Activated T-helper 1 cell treated with Interleukin-2 at 50 U/mL for 16 hours (primary cell): ENCODE data around the gene MMRN2.

Experiments
- DNase-seq: peaks from one replicate; pipeline ENCODE4 v3.0.0-alpha.2; 2020; ENCODE audit warnings: low read depth

Gene MMRN2

DNA sequence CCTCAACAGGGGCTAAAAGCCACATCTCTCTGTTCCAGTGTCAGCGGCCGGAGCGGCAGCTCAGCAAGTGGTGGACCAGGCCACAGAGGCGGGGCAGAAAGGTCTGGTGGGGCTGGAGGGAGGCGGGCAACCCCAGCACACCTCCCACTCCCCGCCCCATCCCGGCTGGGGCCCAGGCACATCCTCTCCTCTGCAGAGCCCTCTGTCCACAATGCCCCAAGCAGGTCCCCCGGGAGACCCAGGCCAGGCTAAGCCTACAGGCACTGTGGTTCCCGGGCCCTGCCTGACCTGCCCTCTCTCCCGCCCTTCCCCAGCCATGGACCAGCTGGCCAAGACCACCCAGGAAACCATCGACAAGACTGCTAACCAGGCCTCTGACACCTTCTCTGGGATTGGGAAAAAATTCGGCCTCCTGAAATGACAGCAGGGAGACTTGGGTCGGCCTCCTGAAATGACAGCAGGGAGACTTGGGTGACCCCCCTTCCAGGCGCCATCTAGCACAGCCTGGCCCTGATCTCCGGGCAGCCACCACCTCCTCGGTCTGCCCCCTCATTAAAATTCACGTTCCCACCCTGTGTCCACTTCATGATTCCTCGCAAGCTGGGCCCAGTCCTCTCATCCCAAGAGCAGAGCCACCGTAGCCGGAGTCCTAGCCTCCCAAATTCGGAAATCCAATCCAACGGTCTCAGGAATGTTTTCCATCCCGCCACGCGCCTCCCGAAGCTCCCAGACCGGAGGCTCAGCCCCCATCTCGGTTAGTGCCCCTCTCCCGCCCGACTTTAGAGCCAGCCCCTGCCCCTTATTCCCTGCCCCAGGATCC is 13.0 kb upstream of the MMRN2 start:
- DNase-seq = no peak

DNA sequence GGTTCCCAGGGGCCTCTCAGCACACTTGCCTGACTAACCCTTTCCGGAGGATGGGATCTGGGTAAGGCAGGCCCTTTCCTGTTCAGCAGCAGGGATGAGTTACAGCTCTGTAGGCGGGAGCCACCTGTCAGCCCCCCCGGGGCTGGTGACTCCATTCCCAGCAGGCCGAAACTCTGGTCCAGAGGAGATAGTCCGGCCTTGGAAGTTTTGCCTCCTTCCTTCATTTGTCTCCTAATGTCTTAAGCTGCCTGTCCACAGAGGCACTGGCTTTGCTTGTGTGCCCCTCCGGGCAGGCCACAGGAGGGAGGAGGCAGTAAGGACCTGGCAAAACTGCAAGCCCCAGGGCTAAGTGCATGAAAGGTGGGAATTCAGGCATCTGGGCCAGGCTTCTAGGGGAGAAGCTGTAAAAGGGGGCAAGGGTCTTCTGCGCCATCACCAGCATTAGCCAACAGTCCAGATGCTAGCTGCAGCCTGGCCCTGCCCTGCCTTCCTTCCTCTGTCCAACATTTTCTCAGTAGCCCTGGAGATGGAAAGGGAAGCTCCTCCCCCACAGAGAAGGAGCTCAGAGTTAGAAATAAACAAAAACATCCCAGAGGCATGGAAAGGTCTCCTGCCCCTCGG is 12.1 kb upstream of the MMRN2 start:
- no peak for DNase-seq

DNA sequence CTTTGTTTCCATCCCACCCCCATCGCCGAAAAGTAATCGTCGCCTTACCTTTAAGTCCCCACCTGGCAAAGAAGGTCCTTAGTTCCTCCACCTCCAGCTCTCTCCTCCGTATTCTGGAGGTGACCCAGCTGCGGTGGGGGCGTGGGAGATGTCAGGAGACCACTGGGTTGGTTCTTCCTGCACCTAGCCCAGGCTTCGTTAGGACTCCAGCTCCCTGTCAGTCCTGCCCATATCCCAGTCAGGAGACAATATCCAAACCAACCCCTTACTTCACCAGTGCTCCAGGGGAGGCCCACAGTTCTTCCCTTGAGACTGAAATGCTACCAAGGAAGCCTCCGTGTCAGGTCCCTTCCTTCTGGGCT is 11.6 kb upstream of the MMRN2 start:
- DNase-seq = no peak

DNA sequence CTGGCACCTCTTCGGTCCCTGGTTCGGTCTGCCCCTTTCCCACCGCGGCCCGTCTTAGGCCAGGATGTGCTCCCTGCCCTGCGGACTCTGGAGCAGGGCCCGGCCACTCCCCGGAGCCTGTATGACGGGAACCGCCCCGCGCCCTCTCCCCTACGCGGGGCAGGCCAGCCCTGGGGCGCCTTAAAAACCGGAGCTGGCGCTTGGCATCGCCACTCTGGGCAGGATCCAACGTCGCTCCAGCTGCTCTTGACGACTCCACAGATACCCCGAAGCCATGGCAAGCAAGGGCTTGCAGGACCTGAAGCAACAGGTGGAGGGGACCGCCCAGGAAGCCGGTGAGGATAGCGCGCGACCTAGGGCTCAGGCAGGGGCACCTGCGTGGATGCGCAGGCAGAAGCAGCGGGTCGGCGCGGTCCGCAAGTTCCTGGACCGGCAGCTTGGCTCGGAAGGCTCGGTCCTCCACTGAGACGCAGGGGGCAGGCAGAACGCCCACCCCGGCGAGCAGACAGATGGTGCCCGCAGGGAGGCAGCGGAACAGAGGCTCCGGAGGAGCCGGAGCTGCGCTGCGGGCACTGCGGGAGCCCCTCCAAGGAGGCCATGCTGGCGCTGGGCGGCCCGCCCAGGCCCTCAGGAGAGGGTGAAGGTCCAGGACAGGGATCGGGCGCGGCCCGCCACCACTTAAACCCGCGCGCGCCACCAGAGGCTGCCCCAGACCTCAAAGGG is 11.0 kb upstream of the MMRN2 start, which contains the start of gene ADIRF:
Gene ADIRF (plus strand): TSS at position 212 of the 723 bp plus-strand sequence. CDS start 63 bp downstream, at position 275.
- DNase-seq = no peak

DNA sequence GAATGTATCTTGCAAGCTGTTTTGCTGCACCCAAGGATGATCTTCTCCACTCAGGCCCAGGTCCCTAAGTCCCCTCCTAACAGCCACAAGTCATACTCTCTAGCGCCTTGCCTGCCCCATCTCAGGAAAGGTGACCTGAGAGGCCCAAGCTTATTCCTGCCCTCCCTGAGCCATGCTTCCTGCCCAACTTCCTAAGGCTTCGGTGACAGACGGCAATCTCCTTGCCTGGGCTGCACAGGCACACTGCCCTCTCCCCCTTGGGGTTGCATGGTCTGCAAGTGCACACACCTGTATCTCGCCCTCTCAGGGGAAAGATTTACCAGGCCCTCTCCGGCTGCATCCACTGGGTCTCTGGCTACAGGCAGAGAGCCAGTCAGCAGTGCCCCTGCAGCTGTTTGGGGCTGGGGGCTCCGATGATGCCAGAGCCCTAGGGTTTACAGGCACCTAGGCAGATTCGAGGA is 10.1 kb upstream of the MMRN2 start:
- DNase-seq = no peak

DNA sequence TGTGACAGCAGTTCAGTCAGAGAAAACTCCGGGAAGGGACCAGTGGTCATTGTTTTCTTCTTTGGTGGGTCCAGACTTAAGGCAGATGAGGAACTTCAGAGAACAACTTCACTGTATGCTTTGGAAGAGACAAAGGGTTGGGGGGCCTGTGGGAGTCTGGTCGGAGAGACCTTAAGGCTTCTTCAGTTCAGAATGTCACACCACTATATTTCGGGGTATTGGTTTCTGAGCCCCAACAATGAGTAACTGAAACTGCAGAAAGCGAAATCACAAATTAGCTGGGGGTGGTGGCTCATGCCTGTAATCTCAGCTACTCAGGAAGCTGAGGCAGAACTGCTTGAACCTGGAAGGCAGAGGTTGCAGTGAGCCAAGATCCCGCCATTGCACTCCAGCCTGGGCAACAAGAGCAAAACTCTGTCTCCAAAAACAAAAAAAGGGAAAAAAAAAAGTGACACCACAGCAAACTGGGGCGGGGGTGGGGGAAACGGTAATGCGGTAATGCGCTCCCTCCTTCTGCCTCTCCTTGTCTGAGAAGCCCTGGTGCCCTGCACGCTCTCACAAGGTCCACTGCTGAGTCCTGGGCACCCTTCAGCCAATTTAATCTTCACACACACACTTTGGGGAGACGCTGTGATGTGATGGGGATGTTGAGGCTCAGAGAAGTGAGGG is 8.7 kb upstream of the MMRN2 start:
- no peak for DNase-seq

DNA sequence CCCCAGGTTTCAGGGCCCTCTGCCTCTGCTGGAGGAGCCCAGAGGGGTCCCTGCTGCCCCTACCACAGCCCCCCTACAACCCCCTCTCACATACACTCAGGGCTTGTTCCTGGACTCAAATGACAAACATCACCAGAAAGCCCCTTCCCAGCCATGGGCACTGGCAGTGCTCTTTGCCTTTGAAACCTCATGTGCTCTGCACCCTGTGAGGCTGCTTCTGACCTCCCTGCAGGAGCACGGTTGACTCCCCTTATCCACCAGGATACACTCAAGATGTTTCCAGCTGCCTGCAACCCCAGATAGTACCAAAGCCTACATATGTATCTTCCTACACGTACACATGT is 7.4 kb upstream of the MMRN2 start:
- no peak for DNase-seq

DNA sequence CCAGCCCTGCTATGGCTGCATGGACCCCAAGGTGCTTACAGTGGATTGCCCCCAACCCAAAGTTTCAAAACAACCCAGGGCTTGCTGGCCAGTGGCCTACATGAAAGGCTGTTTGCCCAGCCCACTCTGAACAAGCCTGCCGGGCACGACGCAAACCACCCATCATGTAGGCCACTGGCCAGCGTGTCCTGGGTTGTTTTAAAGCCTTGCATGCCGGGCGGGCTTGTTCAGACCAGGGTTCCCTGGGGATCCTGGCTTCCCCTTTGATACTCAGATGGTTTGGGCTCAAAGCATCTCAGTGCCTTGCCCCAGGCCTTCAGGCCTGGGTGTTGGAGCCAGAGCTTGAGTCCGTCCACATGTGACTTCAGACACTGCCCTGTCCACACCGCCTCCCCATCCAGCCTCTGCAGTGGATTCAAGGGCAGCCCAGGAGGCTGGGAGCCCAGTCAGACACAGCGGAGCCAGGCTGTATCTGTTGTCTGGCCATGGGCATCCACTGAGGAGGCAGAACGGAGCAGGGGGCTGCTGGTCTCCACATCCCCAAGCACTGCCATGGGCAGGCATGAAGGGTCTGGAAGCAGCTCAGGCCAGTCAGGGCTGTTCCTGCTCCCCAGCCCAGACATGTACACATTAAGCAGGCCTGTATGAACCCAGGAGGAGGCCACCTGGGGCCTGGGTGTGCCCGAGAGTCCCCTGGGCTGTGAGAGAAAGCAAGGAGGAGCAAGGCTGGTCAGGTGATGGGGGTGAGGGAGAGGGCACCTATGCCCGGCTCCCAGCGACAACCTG is 6.8 kb upstream of the MMRN2 start:
- no peak for DNase-seq

DNA sequence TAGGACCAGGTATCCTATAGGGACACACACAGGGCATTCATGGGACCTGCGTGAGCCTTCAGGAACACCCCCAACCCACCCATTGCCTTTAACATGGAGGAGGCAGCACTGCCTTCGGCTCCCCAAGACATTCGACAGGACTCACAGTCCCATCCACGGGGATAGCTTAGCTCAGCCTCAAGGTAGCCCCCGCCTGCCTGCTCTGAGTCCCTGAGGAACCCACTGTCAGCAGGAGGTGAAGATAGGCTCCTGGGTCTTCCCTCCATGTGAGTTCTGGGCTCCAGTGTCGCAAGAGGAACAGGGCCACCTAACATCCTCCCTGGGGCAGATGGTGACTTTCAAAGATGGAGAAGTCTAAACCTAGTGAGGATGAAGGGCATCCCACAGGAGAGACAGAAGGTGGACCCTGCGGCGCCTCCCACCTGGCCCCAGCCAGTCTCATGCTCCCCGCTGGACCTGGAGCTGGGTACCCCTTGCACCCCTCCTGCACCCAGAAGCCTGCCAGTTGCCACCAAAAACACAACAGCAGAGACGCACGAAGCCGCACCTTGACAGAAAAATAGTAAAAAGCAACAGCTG is 6.0 kb upstream of the MMRN2 start:
- no peak for DNase-seq

DNA sequence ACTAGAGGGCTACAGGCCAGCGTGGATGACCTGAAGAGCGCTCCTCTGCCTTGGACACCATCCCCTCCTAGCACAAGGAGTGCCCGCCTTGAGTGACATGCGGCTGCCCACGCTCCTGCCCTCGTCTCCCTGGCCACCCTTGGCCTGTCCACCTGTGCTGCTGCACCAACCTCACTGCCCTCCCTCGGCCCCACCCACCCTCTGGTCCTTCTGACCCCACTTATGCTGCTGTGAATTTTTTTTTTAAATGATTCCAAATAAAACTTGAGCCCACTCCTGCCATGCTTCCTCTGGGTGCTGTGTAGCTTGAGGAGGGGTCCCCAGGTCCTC is 5.5 kb upstream of the MMRN2 start:
- DNase-seq = no peak

DNA sequence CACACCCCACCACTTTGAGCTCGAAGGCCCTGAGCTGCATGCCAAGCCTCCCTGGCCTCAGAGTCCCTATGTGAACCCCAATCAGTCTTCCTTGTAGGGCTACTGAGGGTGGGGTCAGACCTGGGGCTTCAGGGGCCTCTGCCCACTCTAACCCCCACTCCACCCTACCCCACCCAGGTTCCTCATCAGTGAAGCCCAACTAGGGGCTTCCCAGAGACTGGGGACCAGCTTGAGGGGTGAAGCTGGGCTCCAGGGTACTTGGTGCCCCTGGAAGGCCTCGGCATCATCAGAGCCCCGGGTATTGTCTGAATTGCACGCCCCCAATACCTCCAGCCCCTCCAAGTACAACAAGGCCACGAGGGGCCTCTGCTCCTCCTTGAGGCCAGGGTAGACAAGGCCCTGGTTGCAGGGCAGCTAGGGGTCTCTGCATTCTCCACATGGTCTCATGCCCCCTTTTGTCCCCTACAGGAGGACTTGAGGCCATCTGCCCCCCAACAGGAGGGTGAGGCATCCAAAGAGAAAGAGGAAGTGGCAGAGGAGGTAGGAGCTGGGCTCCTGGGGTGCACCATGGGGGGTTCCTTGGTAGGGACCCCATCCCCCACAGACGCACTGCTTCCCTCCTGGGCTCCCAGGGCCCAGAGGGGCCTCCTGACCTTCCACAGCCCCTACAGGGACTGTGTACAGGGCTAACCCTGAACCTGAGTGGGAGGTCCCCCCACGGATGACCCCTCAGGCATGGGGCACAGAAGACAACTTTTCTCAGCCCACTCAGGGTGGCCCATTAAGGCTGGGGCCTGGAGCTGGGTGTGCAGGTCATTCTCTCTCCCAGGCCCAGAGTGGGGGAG is 4.9 kb upstream of the MMRN2 start:
- no peak for DNase-seq

DNA sequence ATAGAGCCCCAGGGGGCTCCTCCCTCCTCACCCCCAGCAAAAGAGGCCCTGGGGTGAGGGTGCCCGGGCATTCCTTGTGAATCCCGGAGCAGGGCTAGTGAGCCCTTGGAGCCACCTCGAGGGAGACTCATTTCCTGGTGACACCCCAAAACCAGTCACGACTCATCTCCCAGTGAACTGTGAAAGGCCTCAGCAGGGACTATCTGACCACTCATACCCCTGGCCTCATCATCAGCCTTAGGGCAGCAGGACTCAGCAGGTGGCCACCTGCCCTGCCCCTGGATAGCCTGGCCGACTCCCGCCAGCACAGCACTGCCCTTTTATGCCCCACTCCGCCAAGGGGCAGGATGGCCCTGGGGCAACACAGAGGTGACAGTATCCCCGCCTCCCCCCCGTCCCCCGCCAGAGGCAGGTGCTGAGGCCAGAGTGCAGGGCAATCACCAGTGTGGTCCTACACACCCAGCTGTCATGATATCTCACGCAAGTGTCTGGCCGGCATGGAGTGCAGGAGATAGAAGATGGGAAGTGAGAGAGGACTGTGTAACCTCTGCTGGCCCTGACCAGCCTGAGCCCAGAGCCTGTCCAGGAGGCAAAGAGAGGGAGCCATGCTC is 4.2 kb upstream of the MMRN2 start:
- DNase-seq = no peak

DNA sequence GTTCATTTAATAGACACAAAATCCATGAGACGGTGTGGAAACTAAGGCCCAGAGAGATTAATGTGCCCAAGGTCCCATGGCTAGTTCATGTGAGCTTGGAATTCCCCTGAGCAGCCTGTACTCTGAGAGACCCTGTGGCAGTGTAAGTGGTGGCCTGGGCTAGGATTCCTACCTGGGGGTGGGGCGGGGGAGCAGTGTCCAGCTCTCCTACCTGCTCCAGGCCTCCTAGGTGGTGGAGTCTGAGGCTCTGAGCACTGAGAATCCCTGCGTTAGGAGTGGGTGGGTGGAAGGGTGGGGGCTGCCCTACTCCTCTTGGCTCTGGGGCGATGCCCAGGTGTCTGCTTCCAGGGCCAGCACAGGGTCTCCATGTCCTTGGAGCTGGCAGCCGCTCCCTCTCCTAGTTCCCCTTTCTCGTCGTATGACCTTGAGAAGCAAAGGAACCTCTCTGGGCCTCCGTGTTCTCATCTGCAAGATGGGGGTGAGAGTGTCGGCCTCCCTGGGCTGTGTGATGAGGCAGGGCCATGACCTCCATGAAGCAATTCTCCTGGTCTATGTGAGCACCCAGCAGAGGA is 3.5 kb upstream of the MMRN2 start:
- no peak for DNase-seq

DNA sequence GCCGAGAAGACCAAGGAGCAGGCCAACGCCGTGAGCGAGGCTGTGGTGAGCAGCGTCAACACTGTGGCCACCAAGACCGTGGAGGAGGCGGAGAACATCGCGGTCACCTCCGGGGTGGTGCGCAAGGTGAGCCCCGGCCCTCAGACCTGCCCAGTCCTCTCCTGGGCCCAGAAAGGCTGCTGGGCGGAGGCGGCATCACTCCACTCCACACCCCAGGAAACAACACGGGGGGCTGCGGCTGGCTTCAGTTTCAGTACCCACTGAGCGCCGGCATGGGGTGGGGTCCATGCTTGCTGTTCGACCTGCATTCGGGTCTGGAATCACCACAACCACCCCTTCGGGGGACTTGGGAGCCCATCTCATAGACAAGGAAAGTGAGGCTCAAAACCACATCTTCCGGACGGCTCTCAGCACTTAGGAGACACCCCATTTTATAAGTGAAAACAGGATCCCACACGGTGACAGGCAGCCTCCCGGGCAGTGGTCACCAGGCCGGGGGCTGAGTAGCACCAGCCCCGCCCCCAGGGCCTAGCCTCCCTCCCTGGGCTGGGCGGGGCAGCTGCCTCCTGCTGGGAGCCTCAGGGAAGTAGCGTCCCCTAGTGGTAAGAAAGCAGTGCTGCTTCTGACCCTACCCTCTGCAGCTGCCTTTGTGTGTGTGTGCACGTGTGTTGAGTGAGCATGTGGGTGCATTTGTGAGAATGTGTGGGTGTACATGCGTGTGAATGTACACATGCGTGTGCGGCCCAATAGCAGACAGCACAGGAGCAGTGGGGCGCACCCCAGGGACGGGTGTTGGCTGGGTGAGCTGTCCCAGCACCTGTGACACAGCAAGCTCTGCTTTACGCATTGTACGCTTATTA is 2.8 kb upstream of the MMRN2 start:
- DNase-seq = no peak

DNA sequence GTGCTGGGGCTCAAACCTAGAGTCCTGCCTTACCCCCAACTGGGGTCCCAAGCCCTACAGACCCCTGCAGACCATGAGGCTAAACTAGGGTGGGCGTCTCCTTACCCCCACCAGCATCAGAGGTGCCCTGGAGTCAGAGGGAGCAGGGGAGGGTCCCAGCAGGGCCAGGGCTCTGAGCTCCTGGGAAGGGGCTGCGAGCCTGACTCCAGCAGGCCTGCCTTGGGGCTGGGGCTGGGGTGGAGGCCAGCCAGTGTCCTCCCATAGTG is 2.3 kb upstream of the MMRN2 start:
- DNase-seq = no peak

DNA sequence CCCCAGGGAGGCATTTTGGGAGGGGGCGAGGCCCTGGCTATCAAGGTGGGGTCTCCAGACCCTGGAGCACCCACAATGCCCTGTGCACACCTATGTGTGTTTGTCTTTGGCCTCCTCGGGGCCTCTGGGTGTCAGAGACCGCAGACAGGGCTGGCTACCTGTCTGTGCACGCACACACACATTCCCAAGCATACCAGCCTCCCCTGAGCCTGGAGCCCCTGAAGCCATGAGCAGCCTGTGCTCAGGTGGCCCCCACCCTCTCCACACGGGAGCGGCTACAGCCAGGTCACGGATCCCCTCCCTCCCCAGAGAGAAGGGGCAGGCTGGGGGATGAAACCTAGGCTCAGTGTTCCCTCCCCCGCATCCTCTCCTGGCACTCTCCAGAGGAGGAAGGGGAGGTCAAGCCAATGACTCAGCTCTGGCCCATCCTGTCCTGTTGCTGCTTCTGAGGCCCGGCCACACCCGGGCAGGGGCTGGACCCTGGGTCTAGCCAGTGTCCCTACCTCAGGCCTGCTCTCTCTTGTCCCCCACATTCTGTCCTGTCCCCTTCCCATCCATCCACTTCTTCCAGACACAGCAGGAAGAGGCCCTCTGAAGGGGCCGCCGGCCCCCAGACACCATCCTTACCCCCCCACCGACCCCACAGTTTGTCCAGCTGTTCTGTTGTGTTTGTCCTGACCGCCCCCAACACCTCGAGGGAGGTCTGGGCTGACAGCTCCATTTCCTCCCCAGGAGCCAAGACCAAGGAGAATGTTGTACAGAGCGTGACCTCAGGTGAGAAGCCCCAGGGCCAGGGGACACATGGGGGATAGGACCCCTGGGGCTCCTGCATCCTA is 1.7 kb upstream of the MMRN2 start:
- no peak for DNase-seq

DNA sequence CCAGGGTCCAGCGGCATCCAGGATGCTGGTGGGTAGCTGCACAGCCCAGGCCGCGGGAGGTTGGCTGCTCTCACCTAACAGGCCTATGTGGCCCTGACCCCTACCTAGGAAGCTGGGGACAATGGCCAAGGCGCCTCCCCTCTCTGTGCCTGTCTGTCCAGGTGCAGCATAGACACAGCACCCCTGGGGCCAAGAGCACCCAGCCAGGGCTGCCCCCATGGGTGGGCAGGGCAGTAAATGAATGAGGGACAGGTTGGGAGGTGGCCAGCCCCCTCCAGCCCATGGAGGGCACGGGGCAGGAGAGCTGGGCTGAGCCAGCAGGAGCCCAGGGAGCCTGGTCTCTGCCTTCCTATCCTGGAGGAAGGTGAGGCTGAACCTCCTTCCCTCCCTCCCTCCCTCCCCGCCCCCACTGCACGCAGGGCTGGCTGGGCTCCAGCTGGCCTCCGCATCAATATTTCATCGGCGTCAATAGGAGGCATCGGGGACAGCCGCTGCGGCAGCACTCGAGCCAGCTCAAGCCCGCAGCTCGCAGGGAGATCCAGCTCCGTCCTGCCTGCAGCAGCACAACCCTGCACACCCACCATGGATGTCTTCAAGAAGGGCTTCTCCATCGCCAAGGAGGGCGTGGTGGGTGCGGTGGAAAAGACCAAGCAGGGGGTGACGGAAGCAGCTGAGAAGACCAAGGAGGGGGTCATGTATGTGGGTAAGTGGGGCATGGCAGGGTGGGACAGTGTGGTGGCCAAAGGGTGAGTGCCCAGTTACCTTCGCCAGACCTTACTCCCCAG is 893 bp upstream of the MMRN2 start, which contains the start of gene SNCG:
Gene SNCG (plus strand): TSS at position 484 of the 785 bp plus-strand sequence. CDS start 99 bp downstream, at position 583.
- DNase-seq = no peak
